Suprapubic skin (tissue), 4 donors: ENCODE results near the gene FNDC3A. TPM values are rescaled to one million over a fixed set of nuclear protein-coding genes. Genes with fewer than 3 reads are reported as not detected.
"Not testable (repeated sequence)": the region's sequence is repeated elsewhere in the genome, so short reads cannot be mapped to it uniquely, and the experiment has no call there.

Source experiments
- DNase-seq, 2 donors: peaks; one replicate each; pipeline ENCODE4 v3.0.0-alpha.2; 2019; ENCODE audit warnings: low spot score in 2 of 2
- H3K27ac ChIP-seq: fragments of 200-600 bp; sonication (generic); one replicate; pipeline ENCODE4 v1.5.1; 2019
- H3K27me3 ChIP-seq: fragments of 200-600 bp; sonication (generic); one replicate; pipeline ENCODE4 v1.5.1; 2019
- H3K36me3 ChIP-seq: fragments of 200-600 bp; sonication (generic); one replicate; pipeline ENCODE4 v1.5.1; 2019
- H3K4me1 ChIP-seq: fragments of 200-600 bp; sonication (generic); one replicate; pipeline ENCODE4 v1.5.1; 2019
- H3K4me3 ChIP-seq: fragments of 200-600 bp; sonication (generic); one replicate; pipeline ENCODE4 v1.5.1; 2019; ENCODE audit warnings: mild to moderate bottlenecking
- H3K9me3 ChIP-seq: fragments of 200-600 bp; sonication (generic); one replicate; pipeline ENCODE4 v1.5.1; 2019
- CTCF ChIP-seq, 2 donors: fragments of 200-600 bp in 1 of 2; fragments of 450-650 bp in 1 of 2; sonication (generic) in 1 of 2; IDR thresholded peaks; one replicate each; pipeline ENCODE4 v1.5.1; 2016 to 2019; ENCODE audit warnings: antibody characterized with exemption in 2 of 2, mild to moderate bottlenecking in 1 of 2, moderate library complexity in 1 of 2
- EP300 ChIP-seq: sonication (generic); formaldehyde crosslinking; IDR thresholded peaks from one replicate; pipeline ENCODE4 v1.6.1; 2017; ENCODE audit warnings: antibody characterized with exemption
- POLR2A ChIP-seq, 2 donors: fragments of 450-650 bp; IDR thresholded peaks; one replicate each; pipeline ENCODE4 v1.6.1; 2017; ENCODE audit warnings: antibody characterized with exemption in 2 of 2, mild to moderate bottlenecking in 2 of 2, moderate library complexity in 2 of 2
- POLR2AphosphoS5 ChIP-seq, 3 donors: sonication (generic); formaldehyde crosslinking; IDR thresholded peaks; one replicate each; pipeline ENCODE4 v1.6.1; 2017; ENCODE audit warnings: antibody characterized with exemption in 3 of 3
- WGBS: methylation state at CpG from one replicate; pipeline ENCODE4 v1.1.5; 2018; 5-methylcytosine and 5-hydroxymethylcytosine counted together
- total RNA-seq, 4 donors: library from RNA; depleted of rRNA; stranded (reverse); fragments of >200 nt; gene quantifications; one replicate each; pipeline ENCODE4 v1.1.0, GENCODE V29; 2016

The FNDC3A gene
- total RNA-seq, 4 donors from 2014 or later: 19.9 to 30.7 (median 24.9) TPM

GRCh38 chr13:48985756-48986155 is 10.0 kb downstream of the FNDC3A start:
- 84% methylated on average over 2 of the region's 2 CpGs for WGBS
- Histone ChIP-seq H3K27ac (no peak overlapping the region), H3K4me1 (no peaks in the 10 kb centered on the region), H3K27me3 (no peaks in the 10 kb centered on the region), H3K36me3 (no peaks in the 10 kb centered on the region), H3K9me3 (no peaks in the 10 kb centered on the region), H3K4me3 (no peak overlapping the region)
- no peak for TF ChIP-seq CTCF (IDR thresholded peaks at IDR 0.05)
- no peak for TF ChIP-seq POLR2A (IDR thresholded peaks at IDR 0.05)
- TF ChIP-seq POLR2AphosphoS5 (IDR thresholded peaks at IDR 0.05): no peak
- TF ChIP-seq EP300: no peak
- no peak for DNase-seq

- Histone ChIP-seq H3K27ac (no peak overlapping the region), H3K4me3 (no peak overlapping the region), H3K27me3 (no peaks in the 10 kb centered on the region), H3K36me3 (no peaks in the 10 kb centered on the region), H3K4me1 (no peaks in the 10 kb centered on the region), H3K9me3 (no peaks in the 10 kb centered on the region)
- TF ChIP-seq POLR2A (IDR thresholded peaks at IDR 0.05) (no peak), EP300 (no peak), POLR2AphosphoS5 (IDR thresholded peaks at IDR 0.05) (no peak)
- no peak for DNase-seq
- 100% methylated on average over 1 of the region's 1 CpG for WGBS
These were observed 15.2 kb downstream of the FNDC3A start for GRCh38 chr13:48990900-48991299.

- Histone ChIP-seq H3K4me1 (no peaks in the 10 kb centered on the region), H3K27me3 (no peaks in the 10 kb centered on the region), H3K27ac (no peak overlapping the region), H3K36me3 (no peaks in the 10 kb centered on the region), H3K9me3 (no peaks in the 10 kb centered on the region), H3K4me3 (no peak overlapping the region)
- DNase-seq: no peak
- TF ChIP-seq POLR2A (IDR thresholded peaks at IDR 0.05): no peak
- TF ChIP-seq CTCF (IDR thresholded peaks at IDR 0.05): no peak
- TF ChIP-seq POLR2AphosphoS5 (IDR thresholded peaks at IDR 0.05): no peak
- TF ChIP-seq EP300: no peak
These were observed 17.4 kb downstream of the FNDC3A start for GRCh38 chr13:48993150-48993549.

DNA sequence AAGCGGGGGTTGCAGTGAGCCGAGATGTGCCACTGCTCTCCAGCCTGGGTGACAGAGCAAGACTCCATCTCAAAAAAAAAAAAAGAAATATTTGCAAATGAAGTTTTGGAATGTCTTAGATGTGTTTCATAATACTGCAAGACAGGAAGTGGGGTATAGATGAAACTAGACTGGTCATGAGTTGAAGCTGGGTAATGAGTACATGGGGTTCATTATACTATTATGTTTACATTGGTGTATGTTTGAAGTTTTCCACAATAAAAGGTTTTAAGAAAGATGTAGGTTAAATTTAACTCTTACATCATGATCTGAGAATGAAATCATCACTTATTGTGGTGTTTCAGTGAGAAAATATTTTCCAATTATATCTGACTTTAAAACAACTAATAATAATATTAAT is 19.0 kb downstream of the FNDC3A start:
- no peak for DNase-seq
- Histone ChIP-seq H3K27me3 (no peaks in the 10 kb centered on the region), H3K36me3 (no peaks in the 10 kb centered on the region), H3K4me1 (no peaks in the 10 kb centered on the region), H3K27ac (no peak overlapping the region), H3K4me3 (no peak overlapping the region), H3K9me3 (no peaks in the 10 kb centered on the region)
- WGBS: 98% methylated on average over 2 of the region's 2 CpGs
- TF ChIP-seq EP300: no peak
- no peak for TF ChIP-seq CTCF (IDR thresholded peaks at IDR 0.05)
- no peak for TF ChIP-seq POLR2AphosphoS5 (IDR thresholded peaks at IDR 0.05)
- no peak for TF ChIP-seq POLR2A (IDR thresholded peaks at IDR 0.05)

GRCh38 chr13:48998641-48999292 is 23.1 kb downstream of the FNDC3A start:
- Histone ChIP-seq H3K27ac (no peak overlapping the region), H3K4me3 (no peak overlapping the region), H3K9me3 (no peaks in the 10 kb centered on the region), H3K4me1 (no peaks in the 10 kb centered on the region), H3K27me3 (no peaks in the 10 kb centered on the region), H3K36me3 (no peaks in the 10 kb centered on the region)
- WGBS: 41% methylated on average over 5 of the region's 5 CpGs
- no peak for TF ChIP-seq POLR2A (IDR thresholded peaks at IDR 0.05)
- no peak for TF ChIP-seq CTCF (IDR thresholded peaks at IDR 0.05)
- TF ChIP-seq POLR2AphosphoS5 (IDR thresholded peaks at IDR 0.05): no peak
- no peak for TF ChIP-seq EP300
- no peak for DNase-seq

- DNase-seq: no peak
- Histone ChIP-seq H3K9me3 (no peaks in the 10 kb centered on the region), H3K36me3 (no peaks in the 10 kb centered on the region), H3K27ac (no peak overlapping the region), H3K4me3 (no peak overlapping the region), H3K4me1 (no peaks in the 10 kb centered on the region), H3K27me3 (no peaks in the 10 kb centered on the region)
- TF ChIP-seq CTCF (IDR thresholded peaks at IDR 0.05) (no peak), POLR2AphosphoS5 (IDR thresholded peaks at IDR 0.05) (no peak), EP300 (no peak), POLR2A (IDR thresholded peaks at IDR 0.05) (no peak)
- WGBS: 100% methylated on average over 1 of the region's 1 CpG
These were observed 24.5 kb downstream of the FNDC3A start for GRCh38 chr13:49000247-49000646.

DNA sequence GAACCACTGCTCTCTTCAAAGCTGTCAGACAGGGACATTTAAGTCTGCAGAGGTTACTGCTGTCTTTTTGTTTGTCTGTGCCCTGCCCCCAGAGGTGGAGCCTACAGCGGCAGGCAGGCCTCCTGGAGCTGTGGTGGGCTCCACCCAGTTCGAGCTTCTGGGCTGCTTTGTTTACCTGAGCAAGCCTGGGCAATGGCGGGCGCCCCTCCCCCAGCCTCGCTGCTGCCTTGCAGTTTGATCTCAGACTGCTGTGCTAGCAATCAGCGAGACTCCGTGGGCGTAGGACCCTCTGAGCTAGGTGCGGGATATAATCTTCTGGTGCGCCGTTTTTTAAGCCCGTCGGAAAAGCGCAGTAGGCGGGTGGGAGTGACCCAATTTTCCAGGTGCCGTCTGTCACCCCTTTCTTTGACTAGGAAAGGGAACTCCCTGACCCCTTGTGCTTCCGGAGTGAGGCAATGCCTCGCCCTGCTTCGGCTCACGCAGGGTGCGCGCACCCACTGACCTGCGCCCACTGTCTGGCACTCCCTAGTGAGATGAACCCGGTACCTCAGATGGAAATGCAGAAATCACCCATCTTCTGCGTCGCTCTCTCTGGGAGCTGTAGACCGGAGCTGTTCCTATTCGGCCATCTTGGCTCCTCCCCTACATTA is 43.4 kb downstream of the FNDC3A start:
- not testable (repeated sequence) for DNase-seq, H3K4me3 ChIP-seq, H3K27ac ChIP-seq, H3K27me3 ChIP-seq, H3K9me3 ChIP-seq, H3K36me3 ChIP-seq, H3K4me1 ChIP-seq
- 98% methylated on average over 12 of the region's 28 CpGs for WGBS
